ENCODE measurements around the gene DCLK1.

GRCh38 chr13:35903075-35903474, 228.1 kb downstream of the DCLK1 start:
- no peak for TF ChIP-seq POLR2A (IDR thresholded peaks at IDR 0.05)
- no peak for TF ChIP-seq CTCF (IDR thresholded peaks at IDR 0.05)
- no peak for TF ChIP-seq EP300 (IDR thresholded peaks at IDR 0.05)
